Endometrial microvascular endothelial cells (primary cell): ENCODE results near the gene PFKM. TPM values are rescaled to one million over a fixed set of nuclear protein-coding genes. Genes with fewer than 3 reads are reported as not detected.
"Not testable (repeated sequence)": the region's sequence is repeated elsewhere in the genome, so short reads cannot be mapped to it uniquely, and the experiment has no call there.

Source experiments
- in situ Hi-C: cut with HindIII; loops from 2 replicates; pipeline ENCODE4 v1.10.0; 2017; ENCODE audit warnings: low sequenced_read_pairs, low pct_unique_long_range_greater_than_20kb; ENCODE audit errors: inconsistent ontology term
- total RNA-seq: library from RNA; depleted of rRNA; stranded (reverse); fragments of >200 nt; gene quantifications from one replicate; pipeline ENCODE4 v1.2.3, GENCODE V29; 2015; ENCODE audit errors: inconsistent ontology term

The PFKM gene
- total RNA-seq, 1 donor from 2014 or later = 70.6 TPM

DNA sequence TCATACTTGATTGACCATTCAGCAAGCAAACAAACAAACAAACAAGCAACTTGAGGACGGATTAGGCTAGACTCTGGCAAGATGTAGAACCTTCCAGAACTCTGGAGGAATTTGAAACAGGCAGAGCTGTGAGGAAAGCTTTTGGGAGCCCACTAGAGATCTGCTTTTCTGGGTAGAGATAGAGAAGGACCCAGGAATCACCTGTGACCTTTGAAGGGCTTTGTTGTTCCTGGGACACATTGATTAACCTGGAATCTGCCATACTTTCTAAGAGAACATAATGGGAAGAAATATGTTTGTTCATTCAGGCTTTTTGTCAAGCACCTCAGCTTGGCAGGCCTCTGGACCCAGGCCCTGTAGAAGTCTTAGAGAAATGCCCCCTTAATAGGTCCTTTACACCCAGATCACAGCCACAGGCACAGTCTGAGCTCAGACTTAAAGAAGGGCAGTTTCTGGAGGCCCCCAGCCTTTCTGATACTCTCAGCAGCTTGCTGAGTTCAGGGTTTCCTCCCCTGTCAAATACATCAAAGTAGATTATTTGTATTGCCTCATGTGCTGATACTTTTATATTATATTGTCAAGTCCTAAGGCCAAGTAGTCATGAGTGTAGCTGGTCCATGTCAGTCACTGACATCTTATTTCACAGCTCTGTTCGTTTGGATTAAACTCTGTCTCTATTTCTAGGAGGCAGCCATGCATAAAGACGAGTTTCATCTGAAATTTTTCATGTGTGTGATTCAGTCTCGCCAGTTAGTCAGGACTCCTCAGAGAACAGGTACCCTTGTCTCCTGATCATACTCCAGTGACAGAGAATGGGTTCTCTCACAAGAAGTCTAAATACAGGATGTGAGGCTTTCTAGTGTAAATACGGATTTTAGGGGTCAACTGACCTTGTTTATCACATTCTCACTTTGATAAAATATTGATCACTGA is 12.2 kb upstream of the PFKM start:
- in situ Hi-C loops = no loop called here

GRCh38 chr12:48109424-48109823 is 9.7 kb upstream of the PFKM start:
- in situ Hi-C loops = no loop called here

- in situ Hi-C loops = no loop called here
These were observed 8.4 kb upstream of the PFKM start for GRCh38 chr12:48110691-48111311.

DNA sequence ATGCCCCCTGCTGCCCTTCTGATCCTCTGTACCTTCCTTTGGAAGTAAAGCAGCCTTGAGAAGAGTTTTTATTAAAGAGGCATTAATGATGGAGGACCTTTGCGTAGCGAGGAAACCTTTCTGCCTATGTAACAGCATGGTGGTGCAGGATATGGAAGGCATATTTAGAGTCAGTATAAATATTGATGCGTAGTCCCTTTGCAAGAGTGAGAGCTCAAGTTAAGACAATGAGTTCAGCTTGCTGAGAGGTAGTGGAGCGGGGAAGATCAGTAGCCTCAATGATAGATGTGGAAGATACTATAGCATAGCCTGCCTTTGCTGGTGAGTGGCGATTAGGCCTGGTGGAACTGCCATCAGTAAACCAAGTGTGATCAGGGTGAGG is 7.9 kb upstream of the PFKM start:
- in situ Hi-C loops = not testable (repeated sequence)

DNA sequence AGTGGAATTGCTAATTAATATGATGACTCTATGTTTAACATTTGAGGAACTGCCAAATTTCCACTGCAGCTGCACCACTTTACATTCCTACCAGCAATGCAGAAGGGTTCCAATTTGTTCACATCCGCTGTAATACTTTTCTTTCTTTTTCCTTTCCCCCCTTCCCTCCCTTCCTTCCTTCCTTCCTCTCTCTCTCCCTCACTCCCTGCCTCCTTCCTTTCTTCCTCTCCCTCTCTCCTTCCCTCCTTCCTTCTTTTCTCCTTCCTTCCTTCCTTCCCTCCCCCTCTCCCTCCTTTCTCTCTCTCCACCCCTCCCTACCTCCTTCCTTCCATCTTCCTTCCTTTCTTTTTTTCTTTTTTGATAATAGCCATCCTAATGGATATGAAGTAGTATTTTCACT is 3.2 kb upstream of the PFKM start:
- in situ Hi-C loops = no loop called here

DNA sequence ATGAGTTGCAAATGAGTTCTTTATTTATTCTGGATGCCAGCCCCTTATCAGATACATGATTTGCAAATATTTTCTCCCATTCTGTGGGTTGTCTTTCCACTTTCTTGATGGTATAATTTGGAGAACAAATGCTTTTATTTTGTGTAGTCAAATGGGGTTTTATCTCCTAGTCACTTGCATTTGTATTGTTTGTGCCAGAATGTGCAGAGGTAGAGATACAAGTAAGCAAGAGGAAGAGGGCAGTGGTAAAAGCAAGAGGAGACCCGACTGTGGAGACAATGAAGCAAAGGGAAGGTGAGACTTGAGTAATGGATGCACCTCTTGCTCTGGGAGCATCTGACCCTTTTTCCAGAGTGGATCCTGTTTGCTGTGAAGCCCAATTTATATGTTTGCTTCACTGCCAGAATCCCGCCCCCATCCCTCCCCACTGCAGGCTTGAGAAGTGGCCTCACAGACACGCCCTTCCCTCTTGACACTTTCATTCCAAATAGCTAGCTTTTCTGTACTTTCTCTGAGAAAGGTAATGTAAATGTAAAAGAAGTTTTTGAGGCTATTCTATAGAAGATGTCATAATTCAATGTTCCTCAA is 786 bp upstream of the PFKM start:
- in situ Hi-C loops = no loop called here

- in situ Hi-C loops = no loop called here
These were observed 651 bp downstream of the PFKM start for GRCh38 chr12:48119834-48120195.

DNA sequence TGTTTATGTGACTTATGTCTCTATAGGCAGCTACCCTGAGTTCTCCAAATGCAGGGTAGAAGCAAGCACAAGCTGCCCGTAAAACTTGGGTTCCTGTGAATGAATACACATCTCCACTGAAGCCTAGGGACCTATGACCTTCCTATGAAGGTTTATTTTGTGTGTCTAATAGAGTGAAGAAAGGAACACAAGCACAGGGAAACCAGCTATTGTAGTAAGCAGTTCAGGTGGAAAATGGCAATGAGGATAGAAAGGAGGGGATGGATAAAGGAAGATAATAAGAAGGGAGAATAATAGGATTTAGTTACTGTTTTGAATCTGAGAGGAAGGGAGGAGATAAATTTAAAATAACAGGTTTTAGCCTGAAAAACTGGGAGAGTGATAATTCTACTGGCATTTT is 2.4 kb downstream of the PFKM start:
- in situ Hi-C loops = no loop called here

DNA sequence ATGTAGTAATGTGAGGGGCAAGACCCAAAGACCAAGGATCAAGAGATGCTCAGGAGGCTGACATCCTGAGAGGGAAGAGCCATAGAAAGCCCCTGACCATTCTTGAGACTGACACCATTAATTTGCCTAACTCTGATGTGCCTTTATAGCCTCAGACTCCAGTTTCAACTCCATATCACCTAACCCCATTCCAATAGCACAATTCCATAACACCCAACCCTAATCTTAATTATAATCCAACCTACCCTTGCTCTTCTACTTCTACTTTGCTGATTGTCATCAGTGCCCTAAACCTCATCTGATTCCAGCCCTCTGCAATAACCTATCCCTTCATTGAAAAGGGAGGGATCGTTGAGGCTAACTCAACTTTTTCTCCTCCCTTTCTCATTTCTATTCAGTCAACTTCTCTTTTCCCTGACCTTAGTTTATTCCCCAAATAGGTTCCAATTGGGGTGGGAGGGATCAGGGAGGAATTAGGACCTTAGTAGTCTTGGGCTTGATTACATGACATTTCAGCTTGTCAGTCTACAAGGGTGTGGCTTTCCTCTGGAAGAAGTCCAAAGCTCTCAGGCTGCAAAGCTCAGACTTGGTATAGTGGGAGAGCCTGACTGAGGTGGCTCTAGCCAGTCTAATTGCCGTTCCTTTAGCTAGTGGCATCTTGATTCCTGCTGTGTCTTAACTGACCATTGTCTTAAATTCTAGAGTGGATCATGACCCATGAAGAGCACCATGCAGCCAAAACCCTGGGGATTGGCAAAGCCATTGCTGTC is 3.1 kb downstream of the PFKM start:
- in situ Hi-C loops = no loop called here

- in situ Hi-C loops = no loop called here
These were observed 4.0 kb downstream of the PFKM start for GRCh38 chr12:48123169-48123568.

DNA sequence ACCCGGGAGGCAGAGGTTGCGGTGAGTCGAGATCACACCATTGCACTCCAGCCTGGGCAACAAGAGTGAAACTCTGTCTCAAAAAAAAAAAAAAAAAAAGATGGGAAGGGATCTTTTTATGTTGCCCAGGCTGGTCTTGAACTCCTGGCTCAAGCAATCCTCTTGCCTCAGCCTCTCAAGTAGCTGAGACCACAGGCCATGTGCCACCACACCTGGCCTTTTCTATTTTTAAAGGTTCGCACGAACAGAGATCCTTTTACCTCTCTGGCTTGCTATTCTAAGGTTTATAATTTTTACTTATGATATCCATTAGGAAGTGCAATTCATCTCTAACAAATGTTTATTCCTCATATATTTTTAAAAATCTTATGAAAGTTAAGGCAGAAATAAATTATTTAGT is 6.4 kb downstream of the PFKM start:
- in situ Hi-C loops = not testable (repeated sequence)

GRCh38 chr12:48125985-48126384 is 6.8 kb downstream of the PFKM start:
- in situ Hi-C loops = no loop called here

GRCh38 chr12:48126953-48127630 is 7.9 kb downstream of the PFKM start:
- in situ Hi-C loops = no loop called here

GRCh38 chr12:48128800-48129199 is 9.6 kb downstream of the PFKM start:
- in situ Hi-C loops = no loop called here

GRCh38 chr12:48129376-48129775 is 10.2 kb downstream of the PFKM start:
- in situ Hi-C loops = no loop called here

DNA sequence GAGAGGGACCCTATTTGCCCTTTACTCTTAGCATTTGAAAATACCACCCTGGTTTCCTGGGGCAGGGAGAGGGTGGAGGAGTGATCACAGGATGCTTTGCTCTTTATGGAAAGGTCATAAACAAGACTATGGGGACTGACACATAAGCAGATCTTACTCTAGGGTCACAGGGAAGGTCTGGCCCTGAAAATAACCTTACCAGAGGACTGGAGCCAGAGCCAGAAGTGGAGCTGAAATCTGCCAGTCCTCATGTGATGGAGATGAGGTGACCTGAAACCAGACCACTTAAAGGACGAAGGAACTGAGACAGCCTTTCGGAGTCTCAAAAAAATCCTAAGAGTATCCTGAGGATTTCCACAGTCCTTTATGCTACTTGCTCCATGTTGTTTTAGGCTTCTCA is 12.4 kb downstream of the PFKM start:
- in situ Hi-C loops = no loop called here

GRCh38 chr12:48132826-48133225 is 13.7 kb downstream of the PFKM start:
- in situ Hi-C loops = no loop called here

DNA sequence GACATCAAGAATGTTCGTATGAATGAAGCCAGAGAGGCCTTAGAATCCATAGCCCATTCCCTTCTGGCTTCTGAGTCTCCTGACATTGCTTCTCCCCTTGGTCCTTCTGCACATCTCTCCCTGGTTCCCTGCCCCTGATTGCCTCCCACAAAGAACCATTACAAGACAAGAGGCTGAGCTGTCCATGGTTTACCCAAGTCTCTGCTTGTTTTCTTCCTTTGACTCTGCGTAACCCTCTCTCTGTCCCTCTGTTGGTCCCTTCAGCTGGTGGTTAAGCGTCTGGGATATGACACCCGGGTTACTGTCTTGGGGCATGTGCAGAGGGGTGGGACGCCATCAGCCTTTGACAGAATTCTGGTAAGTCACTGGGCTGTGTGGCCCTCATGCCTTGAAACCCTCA is 15.9 kb downstream of the PFKM start:
- in situ Hi-C loops = no loop called here
